ENCODE measurements around the gene LPP. TPM values are rescaled to one million over a fixed set of nuclear protein-coding genes. Genes with fewer than 3 reads are reported as not detected.

The LPP gene
- total RNA-seq, 1 experiment from 2014 or later: 54.0 TPM

DNA sequence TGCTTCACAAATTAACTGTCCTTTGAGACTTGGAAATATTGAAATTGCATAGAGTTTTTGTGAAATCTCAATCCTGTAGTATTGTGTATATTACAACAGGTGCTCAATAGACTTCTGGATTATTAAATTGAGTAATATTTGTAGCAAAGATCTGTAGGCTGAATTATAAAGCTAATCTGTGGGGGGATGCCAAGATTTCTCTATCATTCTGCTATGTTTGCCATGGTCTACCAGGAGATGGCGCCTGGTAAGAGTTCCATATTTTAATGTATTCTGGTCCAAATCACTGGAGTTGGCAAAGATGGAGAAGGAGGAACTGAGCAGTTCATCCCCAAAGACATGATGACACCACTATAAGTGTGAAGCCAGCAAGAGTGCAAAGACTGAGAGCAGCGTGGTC lies 676.9 kb downstream of the LPP start (continued):
- no peak for TF ChIP-seq SIN3A (IDR thresholded peaks at IDR 0.05; ENCODE audit: low read depth)
- TF ChIP-seq CEBPB (IDR thresholded peaks at IDR 0.05; ENCODE audit: low read depth): no peak
- no peak for TF ChIP-seq ELF1 (IDR thresholded peaks at IDR 0.05; ENCODE audit: borderline replicate concordance, low read depth)
- no peak for TF ChIP-seq EZH2phosphoT487 (IDR thresholded peaks at IDR 0.05; ENCODE audit: borderline replicate concordance)

DNA sequence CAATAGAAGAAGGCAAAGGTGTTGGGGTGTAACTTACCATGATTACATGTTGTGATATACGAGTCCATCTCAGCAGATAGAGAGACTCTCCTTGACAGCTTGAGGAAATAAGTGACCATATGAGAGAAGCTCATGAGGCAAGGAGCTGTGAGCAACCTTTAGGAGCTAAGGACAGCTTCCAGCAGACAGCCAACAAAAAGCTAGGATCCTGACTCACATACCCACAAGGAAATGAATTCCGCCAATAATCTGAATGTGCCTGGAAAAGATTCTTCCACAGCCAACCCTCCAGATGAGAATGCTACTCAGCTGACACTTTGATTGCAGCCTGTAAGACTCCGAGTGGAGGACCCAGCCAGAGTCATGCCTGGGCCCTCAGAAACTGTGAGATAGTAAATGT lies 678.2 kb downstream of the LPP start:
- BruUV-seq (replicated peaks): no TSS peak
- H3K79me2 ChIP-seq (ENCODE audit: insufficient read depth, low read length): no peaks in the 10 kb centered on the region
- no peaks in the 10 kb centered on the region for H3K27me3 ChIP-seq (ENCODE audit: insufficient read depth, low read length)
- ChIA-PET POLR2A (no interaction called here), RAD21 (ENCODE audit: low non-redundant PET in 1 of 2, low total read pairs in 2 of 2, uncharacterized antibody in 2 of 2, unreplicated experiment in 2 of 2) (no interaction called here), CTCF (no interaction called here)
- intact Hi-C loops (cut with micrococcal nuclease): loop anchor here (5.0 kb wide), 2 partner anchors 315 to 1085 kb away; partner anchors contain the start of gene BCL6
- DNase-seq (ENCODE audit: low read depth, low spot score) (no peak), ATAC-seq (no peak)
- no peaks in the 10 kb centered on the region for H3K9me3 ChIP-seq (ENCODE audit: control insufficient read depth in 1 of 2, insufficient read depth in 1 of 2, low read depth in 1 of 2, low read length in 2 of 2)
- TF ChIP-seq EZH2phosphoT487 (IDR thresholded peaks at IDR 0.05; ENCODE audit: borderline replicate concordance) (no peak), CBX3 (IDR thresholded peaks at IDR 0.05; ENCODE audit: low read depth) (no peak), POLR2AphosphoS5 (IDR thresholded peaks at IDR 0.05; ENCODE audit: low read depth, low read length) (no peak), ELF1 (IDR thresholded peaks at IDR 0.05; ENCODE audit: borderline replicate concordance, low read depth) (no peak), MAX (IDR thresholded peaks at IDR 0.05) (no peak), EGR1 (IDR thresholded peaks at IDR 0.05; ENCODE audit: low read depth) (no peak), FOSL1 (IDR thresholded peaks at IDR 0.05; ENCODE audit: low read depth) (no peak), CEBPB (IDR thresholded peaks at IDR 0.05; ENCODE audit: low read depth) (no peak), REST (IDR thresholded peaks at IDR 0.05; ENCODE audit: low read depth) (no peak), JUND (IDR thresholded peaks at IDR 0.05) (no peak), ZNF274 (IDR thresholded peaks at IDR 0.05; ENCODE audit: low read depth, low read length) (no peak), POLR2A (IDR thresholded peaks at IDR 0.05; ENCODE audit: borderline replicate concordance, extremely low read depth, insufficient read depth, insufficient read length) (no peak), EZH2 (IDR thresholded peaks at IDR 0.05) (no peak), ZFX (IDR thresholded peaks at IDR 0.05) (no peak), RAD21 (IDR thresholded peaks at IDR 0.05; ENCODE audit: low read depth) (no peak), SP1 (IDR thresholded peaks at IDR 0.05; ENCODE audit: low read depth) (no peak), SIN3A (IDR thresholded peaks at IDR 0.05; ENCODE audit: low read depth) (no peak)
- TF ChIP-seq, protein P1, sequence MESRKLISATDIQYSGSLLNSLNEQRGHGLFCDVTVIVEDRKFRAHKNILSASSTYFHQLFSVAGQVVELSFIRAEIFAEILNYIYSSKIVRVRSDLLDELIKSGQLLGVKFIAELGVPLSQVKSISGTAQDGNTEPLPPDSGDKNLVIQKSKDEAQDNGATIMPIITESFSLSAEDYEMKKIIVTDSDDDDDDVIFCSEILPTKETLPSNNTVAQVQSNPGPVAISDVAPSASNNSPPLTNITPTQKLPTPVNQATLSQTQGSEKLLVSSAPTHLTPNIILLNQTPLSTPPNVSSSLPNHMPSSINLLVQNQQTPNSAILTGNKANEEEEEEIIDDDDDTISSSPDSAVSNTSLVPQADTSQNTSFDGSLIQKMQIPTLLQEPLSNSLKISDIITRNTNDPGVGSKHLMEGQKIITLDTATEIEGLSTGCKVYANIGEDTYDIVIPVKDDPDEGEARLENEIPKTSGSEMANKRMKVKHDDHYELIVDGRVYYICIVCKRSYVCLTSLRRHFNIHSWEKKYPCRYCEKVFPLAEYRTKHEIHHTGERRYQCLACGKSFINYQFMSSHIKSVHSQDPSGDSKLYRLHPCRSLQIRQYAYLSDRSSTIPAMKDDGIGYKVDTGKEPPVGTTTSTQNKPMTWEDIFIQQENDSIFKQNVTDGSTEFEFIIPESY (IDR thresholded peaks at IDR 0.05; ENCODE audit: extremely low read depth, insufficient replicate concordance, low read length): no peak
- no peak overlapping the region for H3K4me3 ChIP-seq (replicated peaks in 1 of 2; ENCODE audit: low read depth in 1 of 2, low read length in 2 of 2)
- 0 out of 4 replicates have a peak, but pooled peaks cover 0 to 4% of the 10 kb centered on the region in 2 experiments for H3K4me1 ChIP-seq (ENCODE audit: control insufficient read depth in 1 of 2, insufficient read depth in 2 of 2, low read length in 2 of 2)
- H3K36me3 ChIP-seq (ENCODE audit: control insufficient read depth in 1 of 2, insufficient read depth in 2 of 2, low read length in 2 of 2): no peaks in the 10 kb centered on the region
- no peaks in the 10 kb centered on the region for H4K20me1 ChIP-seq (ENCODE audit: insufficient read depth)
- no peaks in the 10 kb centered on the region for H3K9me2 ChIP-seq (ENCODE audit: insufficient read depth)
- H2AFZ ChIP-seq (ENCODE audit: low read depth, low read length, poor library complexity, severe bottlenecking): no peak overlapping the region
- no peak overlapping the region for H3K9ac ChIP-seq (ENCODE audit: low read length)
- H3K4me2 ChIP-seq (ENCODE audit: low read length): no peak overlapping the region
- H3K27ac ChIP-seq (ENCODE audit: low read depth, low read length): no peak overlapping the region
